GM12878 (cell line): ENCODE results near the gene MAST4.

Experiments
- BHLHE40 ChIP-seq, 2 experiments: fragments of 450-650 bp in 1 of 2; IDR thresholded peaks; 2 replicates each; pipeline ENCODE4 v1.6.1; 2011 to 2017; ENCODE audit warnings: low read depth in 2 of 2, borderline replicate concordance in 1 of 2, improper control_type of control experiment in 1 of 2, low read length in 1 of 2, mild to moderate bottlenecking in 1 of 2
- CEBPB ChIP-seq, 2 experiments: fragments of 150-350 bp in 1 of 2; IDR thresholded peaks; 2 replicates each; pipeline ENCODE4 v1.6.1; 2012 to 2014; ENCODE audit warnings: low read depth in 2 of 2, low read length in 2 of 2, borderline replicate concordance in 1 of 2, inconsistent platforms in 1 of 2
- CTCF ChIP-seq, 3 experiments: IDR thresholded peaks in 2 of 3; conservative IDR thresholded peaks in 1 of 3; 2 replicates each; pipeline ENCODE4 v1.5.1; 2011; ENCODE audit warnings: low read depth in 3 of 3, low read length in 3 of 3, mild to moderate bottlenecking in 3 of 3, control low read depth in 2 of 3, moderate library complexity in 2 of 3, inconsistent platforms in 1 of 3, mixed read lengths in 1 of 3; ENCODE audit not compliant: control insufficient read depth in 2 of 3, insufficient read depth in 1 of 3; ENCODE audit errors: extremely low read depth in 1 of 3
- MEF2B ChIP-seq: fragments of 450-650 bp; IDR thresholded peaks from 2 replicates; pipeline ENCODE4 v1.6.1; 2018; ENCODE audit warnings: mild to moderate bottlenecking, moderate library complexity; ENCODE audit not compliant: partially characterized antibody, poor library complexity, severe bottlenecking
- RCOR1 ChIP-seq: conservative IDR thresholded peaks from 2 replicates; pipeline ENCODE4 v1.6.1; 2012; ENCODE audit warnings: low read depth, low read length, improper control_type of control experiment
- RFX5 ChIP-seq: IDR thresholded peaks from 2 replicates; pipeline ENCODE4 v1.6.1; 2011; ENCODE audit warnings: low read depth, low read length, improper control_type of control experiment
- SIN3A ChIP-seq: IDR thresholded peaks from 2 replicates; pipeline ENCODE4 v1.6.1; 2012; ENCODE audit warnings: low read depth, low read length, improper control_type of control experiment
- SP1 ChIP-seq: IDR thresholded peaks from one replicate; pipeline ENCODE4 v1.6.1; 2011; ENCODE audit warnings: low read depth, low read length
- TF ChIP-seq, protein P1 (sequence below): IDR thresholded peaks from 2 replicates; pipeline ENCODE4 v1.6.1; 2012; ENCODE audit warnings: low read length, inconsistent platforms

DNA sequence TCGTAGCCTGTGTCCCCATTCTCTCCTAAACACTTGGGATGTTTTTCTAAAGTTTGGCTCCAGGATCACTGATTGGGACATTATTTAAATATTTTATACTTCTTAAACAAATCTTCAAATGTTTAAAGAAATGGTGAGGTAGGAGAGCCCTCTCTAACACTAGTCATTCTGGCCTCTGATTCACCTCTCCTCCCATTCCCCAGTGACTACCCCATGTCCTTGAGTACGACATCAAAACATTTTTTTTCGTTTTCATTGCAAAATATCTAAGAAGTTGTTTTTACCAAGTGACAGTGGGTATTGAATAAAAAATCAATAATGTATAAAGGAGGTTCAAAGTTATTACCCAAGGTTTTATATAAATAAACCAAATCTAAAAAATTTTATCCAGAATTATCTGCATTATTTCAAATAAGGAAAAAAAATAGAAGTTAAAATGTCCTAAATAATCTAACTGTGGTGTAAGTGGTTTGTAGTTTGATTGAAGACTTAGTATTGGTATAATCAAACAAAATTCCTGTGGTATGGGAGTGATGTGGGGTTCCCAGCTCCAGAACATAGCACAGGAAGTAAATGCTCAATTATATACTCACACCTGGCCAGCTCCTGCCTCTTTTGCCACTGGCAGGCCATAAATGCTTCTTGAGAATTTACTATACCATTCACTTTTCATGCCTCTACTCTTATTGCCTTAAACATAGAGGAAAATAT is 51.1 kb downstream of the MAST4 start:
- TF ChIP-seq BHLHE40 (IDR thresholded peaks at IDR 0.05; ENCODE audit: borderline replicate concordance in 1 of 2, low read depth in 2 of 2, low read length in 1 of 2), result no peak
- no peak for TF ChIP-seq SP1
- TF ChIP-seq SIN3A, result no peak
- TF ChIP-seq CTCF (IDR thresholded peaks at IDR 0.05 in 2 of 3, conservative IDR thresholded peaks at IDR 0.05 in 1 of 3; ENCODE audit: control insufficient read depth in 2 of 3, extremely low read depth in 1 of 3, insufficient read depth in 1 of 3, low read depth in 3 of 3, low read length in 3 of 3), result no peak
- no peak for TF ChIP-seq CEBPB (IDR thresholded peaks at IDR 0.05; ENCODE audit: borderline replicate concordance in 1 of 2, low read depth in 2 of 2, low read length in 2 of 2)
- no peak for TF ChIP-seq RFX5
- TF ChIP-seq, protein P1, sequence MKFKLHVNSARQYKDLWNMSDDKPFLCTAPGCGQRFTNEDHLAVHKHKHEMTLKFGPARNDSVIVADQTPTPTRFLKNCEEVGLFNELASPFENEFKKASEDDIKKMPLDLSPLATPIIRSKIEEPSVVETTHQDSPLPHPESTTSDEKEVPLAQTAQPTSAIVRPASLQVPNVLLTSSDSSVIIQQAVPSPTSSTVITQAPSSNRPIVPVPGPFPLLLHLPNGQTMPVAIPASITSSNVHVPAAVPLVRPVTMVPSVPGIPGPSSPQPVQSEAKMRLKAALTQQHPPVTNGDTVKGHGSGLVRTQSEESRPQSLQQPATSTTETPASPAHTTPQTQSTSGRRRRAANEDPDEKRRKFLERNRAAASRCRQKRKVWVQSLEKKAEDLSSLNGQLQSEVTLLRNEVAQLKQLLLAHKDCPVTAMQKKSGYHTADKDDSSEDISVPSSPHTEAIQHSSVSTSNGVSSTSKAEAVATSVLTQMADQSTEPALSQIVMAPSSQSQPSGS, result no peak
- TF ChIP-seq RCOR1, result no peak
- TF ChIP-seq MEF2B, result no peak
